GM12878 (cell line): ENCODE results near the gene NR1D2. TPM values are rescaled to one million over a fixed set of nuclear protein-coding genes. Genes with fewer than 3 reads are reported as not detected.

Experiments used
- BHLHE40 ChIP-seq, 2 experiments: fragments of 450-650 bp in 1 of 2; IDR thresholded peaks; 2 replicates each; pipeline ENCODE4 v1.6.1; 2011 to 2017; ENCODE audit warnings: low read depth in 2 of 2, borderline replicate concordance in 1 of 2, improper control_type of control experiment in 1 of 2, low read length in 1 of 2, mild to moderate bottlenecking in 1 of 2
- BRCA1 ChIP-seq: IDR thresholded peaks from 2 replicates; pipeline ENCODE4 v1.6.1; 2011; ENCODE audit warnings: low read depth, low read length, improper control_type of control experiment
- CHD2 ChIP-seq: IDR thresholded peaks from 2 replicates; pipeline ENCODE4 v1.6.1; 2011; ENCODE audit warnings: low read depth, low read length, improper control_type of control experiment, borderline replicate concordance
- DPF2 ChIP-seq: fragments of 450-650 bp; IDR thresholded peaks from 2 replicates; pipeline ENCODE4 v1.6.1; 2017; ENCODE audit warnings: mild to moderate bottlenecking
- JUND ChIP-seq: IDR thresholded peaks from 2 replicates; pipeline ENCODE4 v1.6.1; 2012; ENCODE audit warnings: low read depth, mild to moderate bottlenecking, low read length, improper control_type of control experiment, moderate library complexity
- KAT2A ChIP-seq: conservative IDR thresholded peaks from 2 replicates; pipeline ENCODE4 v1.6.1; 2011; ENCODE audit warnings: low read depth, low read length; ENCODE audit not compliant: control insufficient read depth
- MYB ChIP-seq: fragments of 150-350 bp; IDR thresholded peaks from 2 replicates; pipeline ENCODE4 v1.6.1; 2014; ENCODE audit warnings: mild to moderate bottlenecking, low read depth, low read length, borderline replicate concordance
- NFXL1 ChIP-seq: fragments of 450-650 bp; IDR thresholded peaks from 2 replicates; pipeline ENCODE4 v1.6.1; 2017; ENCODE audit warnings: antibody characterized with exemption, mild to moderate bottlenecking, borderline replicate concordance
- NR2F1 ChIP-seq: fragments of 450-650 bp; conservative IDR thresholded peaks from 2 replicates; pipeline ENCODE4 v1.6.1; 2017; ENCODE audit warnings: mild to moderate bottlenecking
- PML ChIP-seq: IDR thresholded peaks from 2 replicates; pipeline ENCODE4 v1.6.1; 2012; ENCODE audit warnings: low read length, inconsistent platforms
- POLR2A ChIP-seq: IDR thresholded peaks from 2 replicates; pipeline ENCODE4 v1.6.1; 2011; ENCODE audit warnings: low read depth, mild to moderate bottlenecking, low read length
- POLR2AphosphoS2 ChIP-seq: IDR thresholded peaks from 2 replicates; pipeline ENCODE4 v1.6.1; 2011; ENCODE audit warnings: low read depth, mild to moderate bottlenecking, low read length, improper control_type of control experiment, moderate library complexity
- RCOR1 ChIP-seq: conservative IDR thresholded peaks from 2 replicates; pipeline ENCODE4 v1.6.1; 2012; ENCODE audit warnings: low read depth, low read length, improper control_type of control experiment
- RELA ChIP-seq: fragments of 450-650 bp; IDR thresholded peaks from 2 replicates; pipeline ENCODE4 v1.8.0; 2014; ENCODE audit warnings: borderline replicate concordance; ENCODE audit not compliant: partially characterized antibody
- RFX5 ChIP-seq: IDR thresholded peaks from 2 replicates; pipeline ENCODE4 v1.6.1; 2011; ENCODE audit warnings: low read depth, low read length, improper control_type of control experiment
- SMAD1 ChIP-seq: fragments of 450-650 bp; IDR thresholded peaks from 2 replicates; pipeline ENCODE4 v1.6.1; 2018; ENCODE audit warnings: mild to moderate bottlenecking, low read depth; ENCODE audit not compliant: partially characterized antibody
- SMC3 ChIP-seq: IDR thresholded peaks from 2 replicates; pipeline ENCODE4 v1.6.1; 2011; ENCODE audit warnings: low read length, improper control_type of control experiment, borderline replicate concordance
- SREBF1 ChIP-seq: IDR thresholded peaks from 2 replicates; pipeline ENCODE4 v1.6.1; 2012; ENCODE audit warnings: mild to moderate bottlenecking, low read length
- STAT3 ChIP-seq: IDR thresholded peaks from 2 replicates; pipeline ENCODE4 v1.6.1; 2011; ENCODE audit warnings: low read depth, low read length, improper control_type of control experiment
- TBL1XR1 ChIP-seq: IDR thresholded peaks from 2 replicates; pipeline ENCODE4 v1.6.1; 2012; ENCODE audit warnings: low read depth, low read length, improper control_type of control experiment
- TCF12 ChIP-seq: IDR thresholded peaks from 2 replicates; pipeline ENCODE4 v1.6.1; 2011; ENCODE audit warnings: low read depth, mild to moderate bottlenecking, low read length
- WRNIP1 ChIP-seq: IDR thresholded peaks from 2 replicates; pipeline ENCODE4 v1.6.1; 2011; ENCODE audit warnings: low read depth, low read length, improper control_type of control experiment, borderline replicate concordance
- polyA plus RNA-seq, 11 experiments: library from polyadenylated mRNA; depleted of rRNA in 4 of 11; unstranded in 6 of 11; stranded (reverse) in 5 of 11; fragments of >200 nt; fragmentation: Nextera tagmentation in 4 of 11; fragmentation: Illumina TruSeq in 1 of 11; extraction: Ambion mirVana in 4 of 11; extraction: Trizol in 1 of 11; gene quantifications; 1 replicate in 1 of 11; 2 replicates in 10 of 11; pipeline versions ENCODE4 v1.2.1 to v1.2.3, GENCODE V29; 2011 to 2016; ENCODE audit warnings: inconsistent platforms in 2 of 11, missing spikeins in 2 of 11, low read depth in 1 of 11
- total RNA-seq, 4 experiments: library from RNA; depleted of rRNA in 3 of 4; stranded (reverse); fragments of >200 nt in 3 of 4; fragmentation: Illumina TruSeq in 1 of 4; extraction: Trizol in 1 of 4; gene quantifications; 2 replicates each; pipeline versions ENCODE4 v1.2.1 to v1.2.3, GENCODE V29; 2013 to 2021
- TF ChIP-seq, protein P1 (sequence below): IDR thresholded peaks from 2 replicates; pipeline ENCODE4 v1.6.1; 2012; ENCODE audit warnings: low read depth, low read length, improper control_type of control experiment
- TF ChIP-seq, protein P2 (sequence below): IDR thresholded peaks from 2 replicates; pipeline ENCODE4 v1.6.1; 2011; ENCODE audit warnings: borderline replicate concordance, low read depth, mild to moderate bottlenecking, moderate library complexity, mixed read lengths, low read length; ENCODE audit not compliant: insufficient read depth; ENCODE audit errors: extremely low read length
- TF ChIP-seq, protein P3 (sequence below): fragments of 450-650 bp; IDR thresholded peaks from 2 replicates; pipeline ENCODE4 v1.6.1; 2016; ENCODE audit warnings: mild to moderate bottlenecking, moderate library complexity, borderline replicate concordance

NR1D2 gene
- total and polyA plus RNA-seq, 10 of the 15 experiments (the other 5 are each of a cell fraction or from before 2014, with no cell fraction given): 0.67 to 5.3 (median 2.6) TPM

DNA sequence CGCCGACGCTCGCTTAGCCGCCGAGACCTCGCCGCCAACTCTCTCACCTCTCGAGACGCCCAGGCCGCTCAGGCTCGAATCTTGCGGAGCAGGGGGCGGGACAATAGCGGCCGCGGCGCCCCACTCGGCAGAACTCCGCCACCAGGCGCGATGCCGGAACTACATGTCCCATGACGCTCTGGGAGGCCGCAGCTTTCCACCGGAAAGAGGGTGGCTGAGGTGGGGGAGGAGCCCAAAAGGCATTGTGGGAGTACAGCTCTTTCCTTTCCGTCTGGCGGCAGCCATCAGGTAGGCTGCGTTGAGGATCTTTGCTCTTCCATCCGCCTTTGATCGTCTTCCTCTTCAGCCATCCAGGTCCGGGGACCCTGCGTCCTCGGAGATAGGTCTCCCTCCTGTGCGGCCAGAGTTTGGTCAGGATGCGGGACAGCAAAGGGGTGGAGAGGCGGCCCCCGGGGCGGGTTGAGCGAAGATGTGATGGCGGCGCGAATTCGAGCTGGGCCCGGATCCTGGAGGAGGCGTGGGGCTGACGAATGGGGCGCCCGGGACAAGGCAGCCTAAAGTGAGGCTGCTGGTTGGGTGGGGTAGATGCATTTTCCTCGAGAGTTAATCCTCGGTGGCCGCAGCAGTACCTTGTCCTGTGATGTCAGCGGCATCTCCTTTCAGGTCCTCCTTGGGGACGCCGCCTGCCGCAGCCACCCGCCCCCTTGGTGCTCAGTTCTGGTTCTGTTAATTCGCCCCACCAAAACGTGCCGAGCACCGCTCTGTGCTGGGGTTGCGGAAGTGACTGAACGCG, 28.0 kb upstream of the NR1D2 start, which contains the start of the genes NKIRAS1 and RPL15 (continued):
- TF ChIP-seq PML (peak; percentile 100), NFXL1 (no peak), JUND (no peak), RFX5 (no peak), RELA (peak; percentile 61), SMAD1 (peak; percentile 91), CHD2 (peak; percentile 91), SMC3 (no peak), DPF2 (no peak), STAT3 (no peak), TBL1XR1 (peak; percentile 69; the same call in 1 of the 2 replicates), POLR2AphosphoS2 (peak; percentile 99), SREBF1 (peak; percentile 83), BHLHE40 (IDR thresholded peaks at IDR 0.05; ENCODE audit: borderline replicate concordance in 1 of 2, low read depth in 2 of 2, low read length in 1 of 2) (peak; percentile 92 to 94), BRCA1 (0 out of 2 replicates have a peak, but pooled peaks have one; percentile 9), POLR2A (peak; percentile 100), TCF12 (peak; percentile 88), KAT2A (no peak; the same call in 1 of the 2 replicates), RCOR1 (0 out of 2 replicates have a peak, but pooled peaks have one; percentile 27), MYB (no peak), WRNIP1 (no peak), NR2F1 (0 out of 2 replicates have a peak, but pooled peaks have one; percentile 10)
- TF ChIP-seq, protein P1, sequence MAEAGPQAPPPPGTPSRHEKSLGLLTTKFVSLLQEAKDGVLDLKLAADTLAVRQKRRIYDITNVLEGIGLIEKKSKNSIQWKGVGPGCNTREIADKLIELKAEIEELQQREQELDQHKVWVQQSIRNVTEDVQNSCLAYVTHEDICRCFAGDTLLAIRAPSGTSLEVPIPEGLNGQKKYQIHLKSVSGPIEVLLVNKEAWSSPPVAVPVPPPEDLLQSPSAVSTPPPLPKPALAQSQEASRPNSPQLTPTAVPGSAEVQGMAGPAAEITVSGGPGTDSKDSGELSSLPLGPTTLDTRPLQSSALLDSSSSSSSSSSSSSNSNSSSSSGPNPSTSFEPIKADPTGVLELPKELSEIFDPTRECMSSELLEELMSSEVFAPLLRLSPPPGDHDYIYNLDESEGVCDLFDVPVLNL: peak; percentile 54; the same call in 1 of the 2 replicates
- TF ChIP-seq, protein P2, sequence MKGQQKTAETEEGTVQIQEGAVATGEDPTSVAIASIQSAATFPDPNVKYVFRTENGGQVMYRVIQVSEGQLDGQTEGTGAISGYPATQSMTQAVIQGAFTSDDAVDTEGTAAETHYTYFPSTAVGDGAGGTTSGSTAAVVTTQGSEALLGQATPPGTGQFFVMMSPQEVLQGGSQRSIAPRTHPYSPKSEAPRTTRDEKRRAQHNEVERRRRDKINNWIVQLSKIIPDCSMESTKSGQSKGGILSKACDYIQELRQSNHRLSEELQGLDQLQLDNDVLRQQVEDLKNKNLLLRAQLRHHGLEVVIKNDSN: no peak
- TF ChIP-seq, protein P3, sequence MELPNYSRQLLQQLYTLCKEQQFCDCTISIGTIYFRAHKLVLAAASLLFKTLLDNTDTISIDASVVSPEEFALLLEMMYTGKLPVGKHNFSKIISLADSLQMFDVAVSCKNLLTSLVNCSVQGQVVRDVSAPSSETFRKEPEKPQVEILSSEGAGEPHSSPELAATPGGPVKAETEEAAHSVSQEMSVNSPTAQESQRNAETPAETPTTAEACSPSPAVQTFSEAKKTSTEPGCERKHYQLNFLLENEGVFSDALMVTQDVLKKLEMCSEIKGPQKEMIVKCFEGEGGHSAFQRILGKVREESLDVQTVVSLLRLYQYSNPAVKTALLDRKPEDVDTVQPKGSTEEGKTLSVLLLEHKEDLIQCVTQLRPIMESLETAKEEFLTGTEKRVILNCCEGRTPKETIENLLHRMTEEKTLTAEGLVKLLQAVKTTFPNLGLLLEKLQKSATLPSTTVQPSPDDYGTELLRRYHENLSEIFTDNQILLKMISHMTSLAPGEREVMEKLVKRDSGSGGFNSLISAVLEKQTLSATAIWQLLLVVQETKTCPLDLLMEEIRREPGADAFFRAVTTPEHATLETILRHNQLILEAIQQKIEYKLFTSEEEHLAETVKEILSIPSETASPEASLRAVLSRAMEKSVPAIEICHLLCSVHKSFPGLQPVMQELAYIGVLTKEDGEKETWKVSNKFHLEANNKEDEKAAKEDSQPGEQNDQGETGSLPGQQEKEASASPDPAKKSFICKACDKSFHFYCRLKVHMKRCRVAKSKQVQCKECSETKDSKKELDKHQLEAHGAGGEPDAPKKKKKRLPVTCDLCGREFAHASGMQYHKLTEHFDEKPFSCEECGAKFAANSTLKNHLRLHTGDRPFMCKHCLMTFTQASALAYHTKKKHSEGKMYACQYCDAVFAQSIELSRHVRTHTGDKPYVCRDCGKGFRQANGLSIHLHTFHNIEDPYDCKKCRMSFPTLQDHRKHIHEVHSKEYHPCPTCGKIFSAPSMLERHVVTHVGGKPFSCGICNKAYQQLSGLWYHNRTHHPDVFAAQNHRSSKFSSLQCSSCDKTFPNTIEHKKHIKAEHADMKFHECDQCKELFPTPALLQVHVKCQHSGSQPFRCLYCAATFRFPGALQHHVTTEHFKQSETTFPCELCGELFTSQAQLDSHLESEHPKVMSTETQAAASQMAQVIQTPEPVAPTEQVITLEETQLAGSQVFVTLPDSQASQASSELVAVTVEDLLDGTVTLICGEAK: peak; percentile 88
